ENCODE data around the gene THSD7B. TPM values are rescaled to one million over a fixed set of nuclear protein-coding genes. Genes with fewer than 3 reads are reported as not detected.

The THSD7B gene
- total and polyA plus RNA-seq, 2 of the 8 experiments (the other 6 are each of a cell fraction or from before 2014, with no cell fraction given) = 0.60 to 2.9 TPM

DNA sequence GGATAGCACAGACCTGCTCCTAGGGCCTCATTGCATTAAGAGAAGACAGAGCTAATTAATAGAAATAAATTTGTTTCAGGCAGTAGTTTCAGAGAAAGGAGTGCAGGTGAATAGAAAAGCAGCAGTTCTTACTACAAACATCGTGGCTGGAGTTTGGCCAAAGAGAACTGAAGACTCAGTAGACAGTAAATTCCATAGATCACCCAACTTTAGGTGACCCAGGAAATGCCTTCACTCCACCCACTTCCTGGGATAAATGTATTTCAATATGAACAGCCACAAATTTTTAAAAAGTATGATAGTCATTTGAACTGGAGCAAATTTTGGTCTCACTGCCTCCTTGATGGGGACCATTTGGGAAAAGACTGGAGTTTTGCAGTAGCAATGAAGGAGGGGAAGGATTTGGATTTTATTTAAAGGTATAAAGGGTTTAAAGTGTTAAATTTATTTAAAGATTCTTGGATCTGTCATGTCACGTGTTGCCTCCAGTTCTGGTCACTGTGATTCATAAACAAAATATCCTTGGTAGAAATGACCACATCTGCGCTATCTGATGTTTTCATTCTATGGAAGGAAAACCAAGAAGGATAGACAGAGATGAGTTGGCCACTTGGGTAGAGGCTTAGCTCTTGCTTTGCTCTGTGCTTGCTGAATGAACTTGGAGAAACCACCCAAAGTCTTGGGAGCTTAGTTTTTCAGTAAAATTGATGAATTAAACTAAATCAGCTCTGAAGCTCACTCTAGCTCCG is 390.2 kb downstream of the THSD7B start:
- Histone ChIP-seq H3K27me3 (replicated peaks in 1 of 4; ENCODE audit: control insufficient read depth in 3 of 4, extremely low read depth in 1 of 4, insufficient read depth in 3 of 4, low read length in 3 of 4) (no peaks in the 10 kb centered on the region), H2AK5ac (ENCODE audit: low read depth, low read length) (no peak overlapping the region), H2BK15ac (ENCODE audit: low read length) (no peak overlapping the region), H3K36me3 (ENCODE audit: control insufficient read depth in 2 of 4, insufficient read depth in 4 of 4, low read length in 3 of 4) (no peaks in the 10 kb centered on the region), H3K79me2 (ENCODE audit: control insufficient read depth in 1 of 2, insufficient read depth in 2 of 2, low read length in 2 of 2) (no peaks in the 10 kb centered on the region), H3K9ac (replicated peaks in 1 of 4; ENCODE audit: extremely low read depth in 1 of 4, low read depth in 3 of 4, low read length in 3 of 4) (no peak overlapping the region), H3K56ac (replicated peaks; ENCODE audit: insufficient read length, low read depth, low read length) (no peak overlapping the region), H2BK120ac (replicated peaks; ENCODE audit: low read depth, low read length) (no peak overlapping the region), H3K27ac (ENCODE audit: low read depth, low read length) (no peak overlapping the region), H4K91ac (replicated peaks; ENCODE audit: insufficient read length, low read length) (no peak overlapping the region), H3K4me3 (ENCODE audit: extremely low read depth in 1 of 4, insufficient read depth in 2 of 4, low read depth in 3 of 4, low read length in 4 of 4) (no peak overlapping the region), H3K4me2 (ENCODE audit: insufficient read depth in 1 of 2, low read depth in 2 of 2, low read length in 2 of 2) (no peak overlapping the region), H3K9me3 (ENCODE audit: insufficient read depth in 2 of 2, low read depth in 1 of 2, low read length in 1 of 2) (no peaks in the 10 kb centered on the region), H4K20me1 (replicated peaks in 1 of 2; ENCODE audit: control insufficient read depth in 1 of 2, insufficient read depth in 2 of 2, low read length in 2 of 2) (no peaks in the 10 kb centered on the region), H2BK12ac (ENCODE audit: low read depth, low read length) (no peak overlapping the region), H2AFZ (ENCODE audit: low read length) (no peak overlapping the region), H4K5ac (ENCODE audit: insufficient read length, low read depth, low read length) (no peak overlapping the region), H3K4me1 (replicated peaks in 1 of 4; ENCODE audit: control insufficient read depth in 3 of 4, insufficient read depth in 4 of 4, low read length in 3 of 4) (0 out of 7 replicates have a peak, but pooled peaks cover 0 to 3% (median 0%) of the 10 kb centered on the region in 4 experiments), H3K14ac (ENCODE audit: insufficient read length) (no peak overlapping the region), H3K18ac (ENCODE audit: extremely low read depth, low read length) (no peak overlapping the region), H2BK5ac (ENCODE audit: low read depth, low read length) (no peak overlapping the region), H3K23ac (ENCODE audit: insufficient read length) (no peak overlapping the region), H4K8ac (ENCODE audit: extremely low read depth, insufficient read depth, low read length) (no peak overlapping the region), H3K23me2 (ENCODE audit: low read depth, low read length) (no peaks in the 10 kb centered on the region), H2BK20ac (ENCODE audit: low read length) (no peak overlapping the region), H3K79me1 (ENCODE audit: low read depth, low read length) (no peaks in the 10 kb centered on the region), H3K4ac (replicated peaks; ENCODE audit: insufficient read length, low read depth, low read length) (no peak overlapping the region)
- DNase-seq (ENCODE audit: low read depth in 1 of 2, low spot score in 2 of 2) (no peak), FAIRE-seq (no peak)
- TF ChIP-seq EGR1 (IDR thresholded peaks at IDR 0.05; ENCODE audit: borderline replicate concordance, low read depth, low read length) (no peak), BRCA1 (IDR thresholded peaks at IDR 0.05; ENCODE audit: low read depth, low read length) (no peak), RNF2 (IDR thresholded peaks at IDR 0.05; ENCODE audit: borderline replicate concordance, low read depth, low read length, missing control alignments, poor library complexity, severe bottlenecking) (no peak), ZNF274 (IDR thresholded peaks at IDR 0.05; ENCODE audit: borderline replicate concordance, extremely low read depth, low read length) (no peak), GTF2F1 (IDR thresholded peaks at IDR 0.05; ENCODE audit: borderline replicate concordance, low read depth, low read length) (no peak), EZH2 (IDR thresholded peaks at IDR 0.05; ENCODE audit: low read depth, low read length, severe bottlenecking) (no peak)
- WGBS, 2 experiments (ENCODE audit: extremely low coverage in 1 of 2, insufficient coverage in 1 of 2, insufficient read length in 1 of 2, insufficient replicate concordance in 2 of 2, low coverage in 1 of 2, low lambda C conversion rate in 2 of 2, missing lambda C conversion rate in 1 of 2) = 94% methylated on average over 4 of the region's 4 CpGs; no CpG with 5 or more reads in 1 of the 2 experiments
- POLR2A ChIA-PET (ENCODE audit: partially characterized antibody) = no interaction called here
- CTCF ChIA-PET (ENCODE audit: partially characterized antibody) = no interaction called here
